Globus pallidus (tissue), 1 donor: Measurements from ENCODE around the gene KCNMB4.

Experiments used
- DNase-seq: peaks from one replicate; pipeline ENCODE4 v3.0.0-alpha.2; 2015; ENCODE audit warnings: low spot score

Gene KCNMB4

GRCh38 chr12:70443062-70443673 lies 77.1 kb downstream of the KCNMB4 start:
- no peak for DNase-seq

GRCh38 chr12:70444903-70445302 lies 78.8 kb downstream of the KCNMB4 start:
- no peak for DNase-seq

GRCh38 chr12:70448371-70448770 lies 82.3 kb downstream of the KCNMB4 start:
- DNase-seq: no peak

- DNase-seq: no peak
Measured at GRCh38 chr12:70449074-70449752, 83.1 kb downstream of the KCNMB4 start.

- no peak for DNase-seq
Measured at GRCh38 chr12:70449753-70450341, 83.8 kb downstream of the KCNMB4 start.

GRCh38 chr12:70451528-70451927 lies 85.4 kb downstream of the KCNMB4 start:
- DNase-seq: no peak

- DNase-seq: no peak
Measured at GRCh38 chr12:70456953-70457352, 90.9 kb downstream of the KCNMB4 start.

GRCh38 chr12:70459786-70460185 lies 93.7 kb downstream of the KCNMB4 start:
- DNase-seq: no peak

GRCh38 chr12:70463997-70464396 lies 97.9 kb downstream of the KCNMB4 start:
- DNase-seq: no peak

GRCh38 chr12:70466753-70467152 lies 100.7 kb downstream of the KCNMB4 start:
- no peak for DNase-seq

- DNase-seq: no peak
Measured at GRCh38 chr12:70467476-70467875, 101.4 kb downstream of the KCNMB4 start.

GRCh38 chr12:70467918-70468733 lies 102.0 kb downstream of the KCNMB4 start:
- peak; percentile 13 for DNase-seq

- DNase-seq: no peak
Measured at GRCh38 chr12:70468741-70469140, 102.7 kb downstream of the KCNMB4 start.

- DNase-seq: no peak
Measured at GRCh38 chr12:70469221-70469820, 103.2 kb downstream of the KCNMB4 start.

- no peak for DNase-seq
Measured at GRCh38 chr12:70482764-70483163, 116.7 kb downstream of the KCNMB4 start.
